ENCODE results near the gene PGAM5. TPM values are rescaled to one million over a fixed set of nuclear protein-coding genes. Genes with fewer than 3 reads are reported as not detected.

Gene PGAM5
- total RNA-seq, 1 experiment from 2014 or later = 24.3 TPM

GRCh38 chr12:132720606-132721345 lies 10.1 kb downstream of the PGAM5 start:
- DNase-seq (ENCODE audit: low read depth) = no peak

- DNase-seq (ENCODE audit: low read depth) = no peak
These were observed 12.5 kb downstream of the PGAM5 start for GRCh38 chr12:132723015-132723763.

- no peak for DNase-seq (ENCODE audit: low read depth)
These were observed 13.1 kb downstream of the PGAM5 start for GRCh38 chr12:132723764-132724140.

- no peak for DNase-seq (ENCODE audit: low read depth)
These were observed 14.0 kb downstream of the PGAM5 start for GRCh38 chr12:132724506-132725241.

- no peak for DNase-seq (ENCODE audit: low read depth)
These were observed 15.7 kb downstream of the PGAM5 start for GRCh38 chr12:132726386-132726785.

GRCh38 chr12:132727091-132727794 lies 16.6 kb downstream of the PGAM5 start:
- no peak for DNase-seq (ENCODE audit: low read depth)

- no peak for DNase-seq (ENCODE audit: low read depth)
These were observed 17.9 kb downstream of the PGAM5 start for GRCh38 chr12:132728502-132728901.

GRCh38 chr12:132729541-132730320 lies 19.1 kb downstream of the PGAM5 start:
- peak; percentile 44 for DNase-seq (ENCODE audit: low read depth)

GRCh38 chr12:132730353-132730752 lies 19.7 kb downstream of the PGAM5 start:
- no peak for DNase-seq (ENCODE audit: low read depth)

- no peak for DNase-seq (ENCODE audit: low read depth)
These were observed 20.9 kb downstream of the PGAM5 start for GRCh38 chr12:132731574-132731973.

- no peak for DNase-seq (ENCODE audit: low read depth)
These were observed 23.6 kb downstream of the PGAM5 start for GRCh38 chr12:132734206-132734605.

- DNase-seq (ENCODE audit: low read depth) = no peak
These were observed 24.9 kb downstream of the PGAM5 start for GRCh38 chr12:132735496-132735895.

GRCh38 chr12:132736378-132736777 lies 25.7 kb downstream of the PGAM5 start:
- DNase-seq (ENCODE audit: low read depth) = no peak

GRCh38 chr12:132736913-132737312 lies 26.3 kb downstream of the PGAM5 start:
- no peak for DNase-seq (ENCODE audit: low read depth)

GRCh38 chr12:132739600-132740312 lies 29.1 kb downstream of the PGAM5 start:
- no peak for DNase-seq (ENCODE audit: low read depth)

GRCh38 chr12:132740313-132740646 lies 29.6 kb downstream of the PGAM5 start:
- no peak for DNase-seq (ENCODE audit: low read depth)

- DNase-seq (ENCODE audit: low read depth) = no peak
These were observed 30.0 kb downstream of the PGAM5 start for GRCh38 chr12:132740652-132741051.

GRCh38 chr12:132741620-132742019 lies 31.0 kb downstream of the PGAM5 start:
- no peak for DNase-seq (ENCODE audit: low read depth)

GRCh38 chr12:132743831-132744230 lies 33.2 kb downstream of the PGAM5 start:
- no peak for DNase-seq (ENCODE audit: low read depth)

- DNase-seq (ENCODE audit: low read depth) = no peak
These were observed 36.0 kb downstream of the PGAM5 start for GRCh38 chr12:132746613-132747012.

GRCh38 chr12:132747395-132747794 lies 36.8 kb downstream of the PGAM5 start:
- DNase-seq (ENCODE audit: low read depth) = no peak
